GM21576 (cell line): ENCODE data around the gene PRAMEF4.
"Not testable (repeated sequence)": the region's sequence is repeated elsewhere in the genome, so short reads cannot be mapped to it uniquely, and the experiment has no call there.

Source experiments
- ATAC-seq: cut with Tn5 transposase; IDR thresholded peaks from one replicate; pipeline ENCODE4 v1.9.1; 2021; ENCODE audit warnings: mild to moderate bottlenecking, moderate library complexity; ENCODE audit not compliant: unreplicated experiment

The PRAMEF4 gene

GRCh38 chr1:12886101-12886500 lies at the start of gene PRAMEF4:
Gene PRAMEF4 (minus strand): TSS chr1:12886201. CDS start chr1:12883394, 2,807 bp downstream.
- ATAC-seq, result not testable (repeated sequence)

- ATAC-seq, result not testable (repeated sequence)
Observed at GRCh38 chr1:12924368-12924767, 38.4 kb upstream of the PRAMEF4 start.

- ATAC-seq, result not testable (repeated sequence)
Observed at GRCh38 chr1:12921749-12922148, 35.7 kb upstream of the PRAMEF4 start.

- not testable (repeated sequence) for ATAC-seq
Observed at GRCh38 chr1:12916310-12916709, 30.3 kb upstream of the PRAMEF4 start, which contains the start of gene PRAMEF7. Gene PRAMEF7 (plus strand): TSS chr1:12916610. CDS start chr1:12917693, 1,083 bp downstream.

GRCh38 chr1:12903793-12904572 lies 18.0 kb upstream of the PRAMEF4 start:
- not testable (repeated sequence) for ATAC-seq

GRCh38 chr1:12899186-12899585 lies 13.2 kb upstream of the PRAMEF4 start:
- not testable (repeated sequence) for ATAC-seq

GRCh38 chr1:12898170-12898569 lies 12.2 kb upstream of the PRAMEF4 start, which contains the start of gene PRAMEF10:
Gene PRAMEF10 (minus strand): TSS chr1:12898270. CDS start chr1:12895847, 2,423 bp downstream.
- ATAC-seq, result not testable (repeated sequence)

GRCh38 chr1:12878453-12878852 lies 7.5 kb downstream of the PRAMEF4 start:
- ATAC-seq, result not testable (repeated sequence)

GRCh38 chr1:12863131-12863880 lies 22.7 kb downstream of the PRAMEF4 start:
- ATAC-seq, result not testable (repeated sequence)

GRCh38 chr1:12856786-12857185 lies 29.2 kb downstream of the PRAMEF4 start, which contains the start of gene PRAMEF2:
Gene PRAMEF2 (plus strand): TSS chr1:12857086. CDS start chr1:12859010, 1,924 bp downstream.
- ATAC-seq, result not testable (repeated sequence)

GRCh38 chr1:12851779-12852178 lies 34.2 kb downstream of the PRAMEF4 start:
- ATAC-seq, result no peak

GRCh38 chr1:12848620-12849019 lies 37.4 kb downstream of the PRAMEF4 start, which contains the start of gene HNRNPCL1:
Gene HNRNPCL1 (minus strand): TSS chr1:12848720. CDS start chr1:12848289, 431 bp downstream.
- not testable (repeated sequence) for ATAC-seq

GRCh38 chr1:12833251-12833650 lies 52.8 kb downstream of the PRAMEF4 start:
- not testable (repeated sequence) for ATAC-seq

- not testable (repeated sequence) for ATAC-seq
Observed at GRCh38 chr1:12831310-12831709, 54.7 kb downstream of the PRAMEF4 start, which contains the start of gene PRAMEF11. Gene PRAMEF11 (minus strand): TSS chr1:12831410. CDS start chr1:12828789, 2,621 bp downstream.
